ENCODE measurements around the gene COTL1.
A peak's percentile ranks its signal among the peaks of the same experiment; 100 is the strongest.
"Not testable (repeated sequence)": the region's sequence is repeated elsewhere in the genome, so short reads cannot be mapped to it uniquely, and the experiment has no call there.

COTL1 gene

DNA sequence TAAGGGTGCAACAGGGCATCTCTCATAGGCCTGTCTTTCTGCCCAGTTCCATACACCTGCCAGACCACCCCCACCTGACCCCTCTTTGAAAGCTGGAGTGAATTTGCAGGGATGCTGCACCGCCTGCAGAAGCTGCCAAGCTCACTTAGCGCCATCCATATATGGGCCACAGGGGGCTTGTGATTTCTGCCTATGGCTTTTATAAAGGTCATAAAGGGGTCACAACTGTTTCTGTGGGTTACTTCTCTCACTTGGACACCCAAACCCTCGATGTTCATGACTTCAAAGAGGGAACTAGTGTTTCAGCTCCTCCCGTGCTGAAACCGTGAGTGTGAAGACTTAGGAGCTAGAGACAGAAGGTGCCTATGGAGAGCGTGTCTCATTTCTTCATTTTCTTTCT lies 89.6 kb downstream of the COTL1 start:
- DNase-seq (ENCODE audit: low spot score), result no peak

DNA sequence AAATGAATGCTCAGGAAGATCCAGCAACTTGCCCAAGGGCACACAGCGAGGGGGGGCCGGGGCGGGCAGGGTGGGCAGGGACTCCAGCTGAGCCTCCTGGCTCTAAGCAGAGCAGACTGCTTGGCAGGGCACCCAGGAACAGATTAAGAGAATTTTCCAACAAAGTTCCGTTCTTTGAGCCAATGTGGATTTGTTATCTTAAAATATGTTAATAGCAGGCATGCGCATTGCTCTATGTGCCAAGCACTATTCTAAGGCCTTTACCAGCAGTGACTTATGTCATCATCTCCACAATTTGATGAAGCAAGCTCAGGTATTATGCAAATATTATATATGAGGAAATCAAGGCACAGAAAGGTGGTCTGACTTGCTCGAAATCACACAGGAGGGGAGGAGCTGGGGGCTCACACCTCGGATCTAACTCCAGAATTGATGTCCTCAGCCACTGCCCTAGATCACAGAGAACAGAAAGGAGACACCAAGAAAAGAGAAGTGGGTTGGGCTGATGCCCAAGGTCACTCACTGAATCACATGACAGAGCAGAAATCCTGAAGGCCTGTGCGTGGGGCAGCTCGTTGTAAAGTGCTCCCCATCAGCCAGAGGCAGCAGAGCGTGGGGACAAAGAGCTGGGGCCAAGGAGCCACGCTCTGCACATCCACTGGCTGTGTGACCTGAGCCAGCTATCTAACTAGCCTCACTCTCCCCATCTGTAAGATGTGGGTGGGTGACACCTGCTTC lies 90.2 kb downstream of the COTL1 start:
- no peak for DNase-seq (ENCODE audit: low spot score)

DNA sequence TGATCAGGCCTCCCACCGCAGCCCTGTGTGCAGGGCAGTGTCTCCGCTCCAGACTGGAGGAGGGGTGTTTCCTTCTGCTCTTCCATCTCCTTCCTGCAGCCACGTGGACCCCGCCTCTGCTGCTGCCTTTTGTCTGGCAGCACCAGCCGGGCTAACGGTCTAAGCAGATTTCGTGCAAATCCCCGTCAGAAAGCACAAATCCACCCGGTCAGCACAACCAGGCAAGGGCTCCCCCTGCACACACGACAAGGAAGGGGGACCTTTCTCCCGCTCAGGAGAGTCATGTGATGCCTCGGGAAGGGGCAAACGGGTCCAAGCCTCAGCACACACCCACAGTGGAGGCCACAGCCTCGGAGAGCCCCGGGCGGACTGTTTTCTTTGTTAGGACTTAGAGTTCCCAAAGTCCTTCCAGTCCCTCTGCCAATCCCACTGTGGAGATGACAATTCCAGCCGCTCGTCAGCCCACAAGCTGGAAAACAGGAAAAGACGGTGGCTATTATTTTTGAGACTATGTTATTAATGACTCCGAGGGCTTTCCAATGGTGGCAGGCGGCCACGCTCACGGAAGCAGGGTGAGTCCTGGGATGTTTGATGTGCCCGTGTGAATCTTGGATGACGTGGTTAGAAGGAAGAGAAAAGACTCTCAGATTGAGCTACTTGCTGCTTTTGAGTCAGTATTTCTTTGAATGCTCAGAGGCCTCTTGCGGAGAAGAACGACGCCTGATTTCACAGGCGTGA lies 90.9 kb downstream of the COTL1 start:
- DNase-seq (ENCODE audit: low spot score), result no peak

DNA sequence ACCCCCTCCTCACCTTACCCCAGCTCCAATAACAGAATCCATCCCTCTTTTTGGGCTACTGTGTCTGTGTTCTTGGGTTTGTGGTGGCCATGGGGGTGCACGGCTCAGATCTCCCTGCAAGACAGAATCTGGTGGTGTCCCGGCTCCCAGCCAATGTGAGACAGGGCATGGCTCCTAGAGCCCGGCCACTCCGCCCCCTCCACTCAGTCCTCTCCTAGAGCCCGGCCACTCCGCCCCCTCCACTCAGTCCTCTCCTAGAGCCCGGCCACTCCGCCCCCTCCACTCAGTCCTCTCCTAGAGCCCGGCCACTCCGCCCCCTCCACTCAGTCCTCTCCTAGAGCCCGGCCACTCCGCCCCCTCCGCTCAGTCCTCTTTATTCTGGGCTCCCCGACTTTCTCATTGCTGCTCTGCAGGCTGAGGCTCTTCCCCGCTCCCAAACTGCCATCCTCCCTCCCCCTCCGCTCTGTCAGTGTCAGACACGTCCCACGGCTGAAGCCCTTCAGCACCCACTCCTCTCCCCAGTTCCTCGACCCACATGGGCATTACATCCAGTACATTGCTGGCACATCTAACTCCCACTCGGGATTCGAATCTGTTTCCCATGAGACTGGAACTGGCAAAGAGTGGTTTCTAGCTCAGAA lies 92.8 kb downstream of the COTL1 start:
- not testable (repeated sequence) for DNase-seq (ENCODE audit: low spot score)

DNA sequence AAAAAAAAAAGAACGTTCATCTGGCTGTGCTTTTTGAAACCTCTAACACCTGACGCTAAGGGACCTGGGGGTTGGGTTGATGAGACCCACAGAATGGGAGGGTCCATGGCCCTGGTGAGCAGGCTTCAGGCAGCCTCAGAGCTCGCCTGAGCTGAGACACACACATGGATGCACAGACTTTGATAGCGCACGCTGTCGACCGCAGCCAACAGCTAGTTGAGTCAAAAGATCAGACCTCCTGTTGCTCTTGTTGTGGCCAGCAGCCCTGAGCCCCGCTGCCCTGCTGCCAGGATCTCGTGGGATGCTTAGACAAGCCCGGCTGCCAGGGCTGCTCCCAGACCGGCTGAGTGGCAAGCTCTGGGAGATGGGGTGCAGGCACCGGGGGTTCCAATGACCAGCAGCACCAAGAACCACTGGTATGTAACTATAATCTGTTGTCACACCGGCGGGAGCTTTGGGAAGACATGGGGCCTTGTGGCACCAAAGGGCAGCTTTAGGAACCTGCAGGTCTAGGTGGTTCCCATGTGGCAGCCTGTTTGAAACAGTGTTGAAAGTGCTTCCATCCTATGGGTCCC lies 93.4 kb downstream of the COTL1 start:
- DNase-seq (ENCODE audit: low spot score), result no peak

DNA sequence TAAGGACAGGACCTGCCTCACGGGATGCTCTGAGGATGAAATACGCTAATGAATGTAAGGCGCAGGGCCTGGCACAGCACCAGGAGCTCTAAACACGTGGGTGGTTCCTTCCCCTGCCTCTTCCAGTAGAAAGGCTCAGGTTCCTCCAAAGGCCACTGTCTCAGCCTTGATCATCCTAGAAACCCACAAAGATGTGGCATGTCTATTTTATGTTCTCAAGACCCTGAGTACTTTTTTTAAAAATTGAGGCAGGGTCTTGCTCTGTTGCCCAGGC lies 96.4 kb downstream of the COTL1 start:
- DNase-seq (ENCODE audit: low spot score), result no peak

DNA sequence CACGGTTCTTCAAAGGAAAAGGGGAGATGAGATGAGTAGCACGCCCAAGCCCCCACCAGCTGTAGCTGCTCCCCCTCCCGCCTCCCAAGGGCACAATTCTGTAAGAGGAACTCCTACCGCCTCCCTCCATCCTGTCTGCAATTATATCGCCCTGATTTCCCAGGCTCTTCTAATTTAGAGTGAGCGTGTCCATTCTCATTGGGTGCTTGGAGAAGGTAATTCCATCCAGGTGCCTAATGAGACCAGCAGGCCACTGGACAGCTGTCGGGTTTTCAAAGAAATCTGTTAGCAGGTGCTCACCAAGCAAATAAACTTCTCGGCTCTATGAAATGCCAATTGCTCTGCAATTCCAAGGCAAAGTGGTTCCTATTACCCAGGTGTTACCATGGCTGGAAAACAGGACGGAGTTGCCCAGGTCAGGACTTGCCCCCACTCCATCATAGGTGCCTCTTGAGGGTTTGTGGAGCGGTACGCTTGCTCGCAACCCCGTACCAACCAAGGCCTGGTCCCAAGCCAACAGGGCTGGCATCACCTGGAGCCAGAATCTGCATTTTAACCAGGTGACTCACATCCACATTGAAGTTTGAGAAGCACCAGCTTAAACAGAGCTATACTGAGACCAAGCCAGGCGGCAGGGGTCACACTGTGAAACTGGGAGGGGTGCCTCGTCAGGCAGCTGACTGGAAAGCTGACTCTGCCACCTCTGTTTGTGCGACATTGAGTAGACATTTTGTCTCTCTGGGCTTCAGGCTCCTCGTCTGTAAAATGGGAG lies 97.0 kb downstream of the COTL1 start:
- DNase-seq (ENCODE audit: low spot score), result no peak

DNA sequence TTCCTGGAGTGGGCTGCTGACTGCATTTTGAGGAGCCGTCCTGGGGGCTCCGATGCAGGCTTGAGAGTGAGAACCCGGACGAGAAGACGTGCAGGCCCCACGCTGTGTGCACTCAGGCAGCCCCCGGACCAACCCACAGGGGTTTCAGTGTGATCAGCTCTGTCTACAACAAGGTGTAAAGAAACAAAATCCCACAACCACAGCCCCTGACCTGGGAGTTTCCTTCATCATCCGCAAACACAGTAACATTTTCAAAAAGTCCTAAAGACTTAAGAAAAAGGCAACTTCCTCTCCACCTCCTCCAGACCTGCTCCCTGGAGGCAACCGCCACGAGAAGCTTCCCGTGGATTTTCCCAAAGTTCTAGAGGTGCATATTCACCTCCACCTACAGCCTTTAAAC lies 98.0 kb downstream of the COTL1 start:
- no peak for DNase-seq (ENCODE audit: low spot score)

DNA sequence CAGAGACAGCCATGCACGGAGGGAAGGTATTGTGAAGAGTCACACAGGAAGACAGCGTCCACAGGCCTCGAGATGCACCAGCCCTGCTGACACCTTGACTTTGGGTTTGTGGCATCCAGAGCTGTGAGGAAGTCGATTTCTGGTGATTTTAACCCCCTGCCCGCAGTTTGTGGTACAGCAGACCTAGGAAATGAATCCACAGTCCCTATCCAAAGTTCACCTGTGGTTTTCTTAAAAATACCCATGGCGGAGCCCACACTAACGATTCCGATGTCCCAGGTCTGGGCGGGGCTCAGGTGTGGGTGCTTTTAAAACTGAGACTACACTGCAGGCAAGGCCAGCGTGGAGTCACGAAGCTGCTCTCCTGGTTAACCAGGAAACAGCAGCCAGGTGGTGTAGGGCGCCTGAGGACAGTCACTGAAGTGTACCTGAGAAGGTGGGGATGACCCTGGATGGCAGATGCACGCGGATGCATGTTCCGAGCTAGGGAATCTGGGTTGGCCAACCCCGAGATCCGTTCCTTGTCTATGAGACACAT lies 99.0 kb downstream of the COTL1 start:
- DNase-seq (ENCODE audit: low spot score), result no peak

DNA sequence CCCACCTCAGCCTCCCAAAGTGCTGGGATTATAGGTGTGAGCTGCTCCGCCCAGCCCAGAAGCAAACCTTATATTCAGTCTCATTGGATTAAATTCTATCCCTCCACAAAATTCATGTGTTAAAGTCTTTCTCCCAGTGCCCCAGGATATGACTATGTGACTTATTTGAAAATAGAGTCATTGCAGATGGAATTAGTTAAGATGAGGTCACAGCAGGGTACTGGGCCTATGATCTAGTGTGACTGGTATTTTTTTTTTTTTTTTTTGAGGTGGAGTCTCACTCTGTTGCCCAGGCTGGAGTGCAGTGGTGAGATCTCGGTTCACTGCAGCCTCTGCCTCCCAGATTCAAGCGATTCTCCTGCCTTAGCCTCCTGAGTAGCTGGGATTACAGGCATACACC lies 99.7 kb downstream of the COTL1 start:
- DNase-seq (ENCODE audit: low spot score), result peak; percentile 82

DNA sequence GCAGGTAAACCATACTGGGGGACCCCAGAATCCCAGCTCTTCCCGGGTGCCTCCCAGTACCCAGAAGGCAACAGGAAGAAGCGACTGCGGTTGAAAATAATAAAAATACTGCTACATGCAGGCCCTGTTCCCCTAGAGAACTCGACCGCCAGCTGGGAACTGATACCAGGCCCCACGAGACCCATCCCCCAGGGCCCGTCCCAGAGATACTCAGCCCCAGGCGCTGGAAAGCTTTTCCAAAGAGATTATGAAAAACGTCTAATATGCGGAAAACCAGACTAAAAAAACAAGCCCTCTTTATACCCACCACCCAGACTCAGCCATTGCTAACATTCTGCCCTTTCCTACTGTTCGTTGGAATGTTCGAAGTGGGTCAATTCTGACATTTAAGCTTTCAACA lies 100.5 kb downstream of the COTL1 start:
- no peak for DNase-seq (ENCODE audit: low spot score)
